WERI-Rb-1 (cell line): ENCODE results near the gene TOP3A.

Experiments used
- DNase-seq: peaks from one replicate; pipeline ENCODE4 v3.0.0-alpha.2; 2020
- H3K27ac ChIP-seq: fragments of 250-450 bp; sonication (Bioruptor Pico); 2 replicates; pipeline ENCODE4 v1.5.1; 2020; ENCODE audit warnings: mild to moderate bottlenecking, moderate library complexity
- H3K27me3 ChIP-seq: fragments of 250-450 bp; sonication (Bioruptor Pico); 2 replicates; pipeline ENCODE4 v1.5.1; 2021; ENCODE audit warnings: mild to moderate bottlenecking, low read depth, moderate library complexity; ENCODE audit not compliant: insufficient read depth, severe bottlenecking
- H3K36me3 ChIP-seq: fragments of 250-450 bp; sonication (Bioruptor Pico); 2 replicates; pipeline ENCODE4 v1.5.1; 2020; ENCODE audit warnings: mild to moderate bottlenecking, moderate library complexity
- H3K4me3 ChIP-seq: 2 replicates; pipeline ENCODE4 v1.5.1; 2011; ENCODE audit warnings: low read depth, mild to moderate bottlenecking, control low read depth, low read length
- H3K9me3 ChIP-seq: fragments of 250-450 bp; sonication (Bioruptor Pico); 2 replicates; pipeline ENCODE4 v1.5.1; 2021; ENCODE audit warnings: mild to moderate bottlenecking, moderate library complexity; ENCODE audit not compliant: severe bottlenecking
- TF ChIP-seq, protein P1 (sequence below): IDR thresholded peaks from 2 replicates; pipeline ENCODE4 v1.5.1; 2011; ENCODE audit warnings: low read depth, mild to moderate bottlenecking, control low read depth, inconsistent platforms, low read length

TOP3A gene

DNA sequence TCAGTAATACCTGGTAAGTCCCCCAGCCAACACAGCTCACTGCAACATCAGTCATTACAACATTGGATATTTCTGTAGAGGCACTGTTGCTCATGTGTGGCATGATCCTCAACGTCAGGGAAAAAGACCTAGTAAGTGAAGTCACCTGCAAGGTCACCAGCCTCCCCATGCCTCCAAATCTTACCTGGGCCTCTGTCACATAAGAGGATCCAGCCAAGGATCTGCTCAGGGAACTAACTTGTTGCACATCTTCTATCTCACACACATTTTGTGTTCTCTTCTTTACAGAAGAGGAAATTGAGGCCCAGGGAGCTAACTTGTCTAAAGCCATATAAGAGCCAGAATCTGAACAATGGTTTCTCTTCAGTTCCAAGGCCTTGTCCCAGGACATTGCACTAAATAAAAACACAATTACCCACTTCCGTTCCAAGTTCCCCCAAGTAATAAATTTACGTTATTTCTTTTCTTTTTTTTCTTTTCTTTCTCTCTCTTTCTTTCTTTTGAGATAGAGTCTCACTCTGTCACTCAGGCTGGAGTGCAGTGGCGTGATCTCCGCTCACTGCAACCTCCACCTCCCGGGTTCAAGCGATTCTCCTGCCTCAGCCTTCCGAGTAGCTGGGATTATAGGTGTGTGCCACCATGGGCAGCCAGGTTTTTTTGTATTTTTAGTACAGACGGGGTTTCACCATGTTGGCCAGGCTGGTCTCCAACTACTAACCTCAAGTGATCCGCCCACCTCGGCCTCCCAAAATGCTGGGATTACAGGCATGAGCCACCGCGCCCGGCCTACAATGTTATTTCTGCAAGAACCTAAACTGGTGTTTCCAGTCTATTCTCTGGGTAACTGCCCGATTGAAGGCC, 47.3 kb upstream of the TOP3A start:
- peak overlapping the region; percentile 69 for H3K27ac ChIP-seq
- H3K27me3 ChIP-seq = no peaks in the 10 kb centered on the region
- peaks cover 28% of the 10 kb centered on the region for H3K36me3 ChIP-seq
- H3K9me3 ChIP-seq = no peaks in the 10 kb centered on the region
- DNase-seq = no peak
- H3K4me3 ChIP-seq = peak overlapping the region; percentile 71
- TF ChIP-seq, protein P1, sequence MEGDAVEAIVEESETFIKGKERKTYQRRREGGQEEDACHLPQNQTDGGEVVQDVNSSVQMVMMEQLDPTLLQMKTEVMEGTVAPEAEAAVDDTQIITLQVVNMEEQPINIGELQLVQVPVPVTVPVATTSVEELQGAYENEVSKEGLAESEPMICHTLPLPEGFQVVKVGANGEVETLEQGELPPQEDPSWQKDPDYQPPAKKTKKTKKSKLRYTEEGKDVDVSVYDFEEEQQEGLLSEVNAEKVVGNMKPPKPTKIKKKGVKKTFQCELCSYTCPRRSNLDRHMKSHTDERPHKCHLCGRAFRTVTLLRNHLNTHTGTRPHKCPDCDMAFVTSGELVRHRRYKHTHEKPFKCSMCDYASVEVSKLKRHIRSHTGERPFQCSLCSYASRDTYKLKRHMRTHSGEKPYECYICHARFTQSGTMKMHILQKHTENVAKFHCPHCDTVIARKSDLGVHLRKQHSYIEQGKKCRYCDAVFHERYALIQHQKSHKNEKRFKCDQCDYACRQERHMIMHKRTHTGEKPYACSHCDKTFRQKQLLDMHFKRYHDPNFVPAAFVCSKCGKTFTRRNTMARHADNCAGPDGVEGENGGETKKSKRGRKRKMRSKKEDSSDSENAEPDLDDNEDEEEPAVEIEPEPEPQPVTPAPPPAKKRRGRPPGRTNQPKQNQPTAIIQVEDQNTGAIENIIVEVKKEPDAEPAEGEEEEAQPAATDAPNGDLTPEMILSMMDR = no peak

DNA sequence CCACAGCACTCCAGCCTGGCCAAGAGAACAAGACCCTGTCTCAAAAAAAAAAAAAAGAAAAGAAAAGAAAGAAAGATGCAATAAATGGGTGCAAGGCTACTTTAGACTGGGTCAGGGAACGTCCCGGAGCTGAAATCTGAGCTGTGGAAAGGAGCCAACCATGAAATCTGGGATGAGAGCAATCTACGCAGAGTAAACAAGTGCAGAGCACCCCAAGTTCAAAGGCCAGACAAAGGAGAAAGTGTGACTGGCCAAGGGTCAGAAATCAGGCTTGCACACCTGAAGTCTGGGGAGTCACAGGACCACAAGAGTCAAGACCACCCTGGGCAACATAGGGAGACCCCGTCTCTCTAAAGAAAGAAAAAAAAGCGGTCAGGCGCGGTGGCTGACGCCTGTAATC, 45.7 kb upstream of the TOP3A start:
- Histone ChIP-seq H3K9me3 (no peaks in the 10 kb centered on the region), H3K27me3 (no peaks in the 10 kb centered on the region), H3K27ac (no peak overlapping the region), H3K4me3 (no peak overlapping the region), H3K36me3 (peaks cover 41% of the 10 kb centered on the region)
- DNase-seq = no peak
- TF ChIP-seq, protein P1 = no peak

DNA sequence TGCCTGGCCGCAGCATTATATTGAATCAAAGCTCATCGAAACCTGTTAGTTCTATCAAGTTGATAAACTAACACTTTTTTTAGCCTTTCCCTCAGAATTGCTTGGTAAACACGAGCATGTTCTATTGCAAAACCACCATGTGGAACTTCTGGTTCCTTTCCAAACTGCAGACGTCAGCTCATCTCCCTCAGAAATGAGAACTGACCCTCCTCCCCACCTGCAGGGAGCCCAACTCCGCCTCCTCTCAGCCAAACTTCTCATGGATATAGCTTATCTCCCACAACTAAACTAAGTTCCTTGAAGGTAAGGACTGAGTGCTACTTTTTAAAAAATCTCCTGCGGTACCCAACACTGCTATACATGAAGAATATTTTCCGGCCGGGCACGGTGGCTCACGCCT, 41.8 kb upstream of the TOP3A start:
- no peaks in the 10 kb centered on the region for H3K27me3 ChIP-seq
- DNase-seq = no peak
- H3K27ac ChIP-seq = no peak overlapping the region
- TF ChIP-seq, protein P1 = no peak
- H3K36me3 ChIP-seq = peaks cover 64% of the 10 kb centered on the region
- H3K4me3 ChIP-seq = no peak overlapping the region
- no peaks in the 10 kb centered on the region for H3K9me3 ChIP-seq

DNA sequence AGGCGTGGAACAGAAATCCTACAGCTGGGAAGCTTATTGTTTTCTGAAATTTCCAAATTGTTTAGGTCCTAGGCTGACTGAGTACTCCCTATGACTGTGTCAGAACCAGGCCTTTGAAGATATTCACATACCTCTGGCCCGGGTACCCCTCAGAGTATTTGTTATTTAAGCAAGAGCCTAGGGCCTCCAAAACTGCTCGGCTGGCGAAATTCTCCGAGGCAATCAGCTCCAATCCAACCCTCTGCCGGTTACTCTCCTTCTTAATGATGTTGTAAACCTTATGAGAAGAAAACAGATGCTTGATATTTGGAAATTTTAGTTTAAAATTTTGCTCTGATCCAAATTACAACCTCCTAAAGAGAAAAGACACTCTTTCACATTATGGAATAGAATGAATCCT, 38.7 kb upstream of the TOP3A start:
- DNase-seq = no peak
- H3K36me3 ChIP-seq = peaks cover 74% of the 10 kb centered on the region
- TF ChIP-seq, protein P1 = no peak

DNA sequence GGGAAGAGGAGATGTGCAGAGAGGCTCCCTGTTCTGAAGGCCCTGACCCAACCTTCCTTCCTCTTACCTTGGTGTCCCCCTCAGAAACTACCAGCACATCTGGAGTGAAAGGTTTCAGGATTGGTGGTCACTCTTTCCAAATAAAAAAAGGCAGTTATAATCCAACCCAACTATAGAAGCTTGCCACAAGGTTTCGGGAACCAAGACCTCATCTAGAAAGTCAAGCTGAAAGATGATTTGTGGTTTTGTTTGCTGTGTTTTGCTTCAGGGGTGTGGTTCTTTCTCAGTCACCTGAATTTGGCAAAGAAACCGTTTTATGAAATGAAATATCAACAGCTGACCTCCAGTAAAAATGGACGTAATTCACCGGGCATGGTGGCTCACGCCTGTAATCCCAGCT, 29.2 kb upstream of the TOP3A start:
- Histone ChIP-seq H3K27ac (no peak overlapping the region), H3K9me3 (no peaks in the 10 kb centered on the region), H3K27me3 (no peaks in the 10 kb centered on the region), H3K36me3 (peaks cover 83% of the 10 kb centered on the region), H3K4me3 (no peak overlapping the region)
- TF ChIP-seq, protein P1 = no peak
- DNase-seq = no peak

More for the DNA sequence above, 38.7 kb upstream of the TOP3A start:
- H3K27me3 ChIP-seq = no peaks in the 10 kb centered on the region
- no peaks in the 10 kb centered on the region for H3K9me3 ChIP-seq
- H3K27ac ChIP-seq = no peak overlapping the region
- H3K4me3 ChIP-seq = no peak overlapping the region
